RWPE2 (cell line): ENCODE results near the gene RANBP3L.
A peak's percentile ranks its signal among the peaks of the same experiment; 100 is the strongest.
"Not testable (repeated sequence)": the region's sequence is repeated elsewhere in the genome, so short reads cannot be mapped to it uniquely, and the experiment has no call there.

ENCODE experiments used
- ATAC-seq: fragments of 200-7000 bp; cut with Tn5 transposase; 3 replicates; pipeline ENCODE4 v1.9.1; 2021; ENCODE audit warnings: low read depth
- DNase-seq: peaks from one replicate; pipeline ENCODE4 v3.0.0-alpha.2; 2020; ENCODE audit warnings: low spot score
- H3K27ac ChIP-seq: fragments of 450-650 bp; 2 replicates; pipeline ENCODE4 v1.5.1; 2017; ENCODE audit warnings: mild to moderate bottlenecking; ENCODE audit not compliant: poor library complexity, severe bottlenecking
- H3K27me3 ChIP-seq: fragments of 250-450 bp; sonication (Bioruptor Pico); 2 replicates; pipeline ENCODE4 v1.5.1; 2021; ENCODE audit warnings: mild to moderate bottlenecking, moderate library complexity; ENCODE audit not compliant: insufficient read depth, poor library complexity, severe bottlenecking
- H3K36me3 ChIP-seq: fragments of 250-450 bp; sonication (Bioruptor Pico); 2 replicates; pipeline ENCODE4 v1.5.1; 2020; ENCODE audit warnings: low read depth, mild to moderate bottlenecking, moderate library complexity
- H3K4me1 ChIP-seq: fragments of 250-450 bp; sonication (Bioruptor Pico); 2 replicates; pipeline ENCODE4 v1.5.1; 2021; ENCODE audit warnings: mild to moderate bottlenecking, moderate library complexity; ENCODE audit not compliant: insufficient read depth, poor library complexity, severe bottlenecking
- H3K4me3 ChIP-seq: fragments of 250-450 bp; sonication (Bioruptor Pico); 2 replicates; pipeline ENCODE4 v1.5.1; 2021; ENCODE audit warnings: mild to moderate bottlenecking, moderate library complexity; ENCODE audit not compliant: severe bottlenecking
- H3K9me3 ChIP-seq: fragments of 250-450 bp; sonication (Bioruptor Pico); 2 replicates; pipeline ENCODE4 v1.5.1; 2021; ENCODE audit warnings: mild to moderate bottlenecking, moderate library complexity; ENCODE audit not compliant: severe bottlenecking
- TF ChIP-seq, protein P1 (sequence below): fragments of 450-650 bp; IDR thresholded peaks from one replicate; pipeline ENCODE4 v1.5.1; 2017; ENCODE audit warnings: mild to moderate bottlenecking, moderate library complexity; ENCODE audit not compliant: poor library complexity, severe bottlenecking

RANBP3L gene, protein sequence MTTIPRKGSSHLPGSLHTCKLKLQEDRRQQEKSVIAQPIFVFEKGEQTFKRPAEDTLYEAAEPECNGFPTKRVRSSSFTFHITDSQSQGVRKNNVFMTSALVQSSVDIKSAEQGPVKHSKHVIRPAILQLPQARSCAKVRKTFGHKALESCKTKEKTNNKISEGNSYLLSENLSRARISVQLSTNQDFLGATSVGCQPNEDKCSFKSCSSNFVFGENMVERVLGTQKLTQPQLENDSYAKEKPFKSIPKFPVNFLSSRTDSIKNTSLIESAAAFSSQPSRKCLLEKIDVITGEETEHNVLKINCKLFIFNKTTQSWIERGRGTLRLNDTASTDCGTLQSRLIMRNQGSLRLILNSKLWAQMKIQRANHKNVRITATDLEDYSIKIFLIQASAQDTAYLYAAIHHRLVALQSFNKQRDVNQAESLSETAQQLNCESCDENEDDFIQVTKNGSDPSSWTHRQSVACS

DNA sequence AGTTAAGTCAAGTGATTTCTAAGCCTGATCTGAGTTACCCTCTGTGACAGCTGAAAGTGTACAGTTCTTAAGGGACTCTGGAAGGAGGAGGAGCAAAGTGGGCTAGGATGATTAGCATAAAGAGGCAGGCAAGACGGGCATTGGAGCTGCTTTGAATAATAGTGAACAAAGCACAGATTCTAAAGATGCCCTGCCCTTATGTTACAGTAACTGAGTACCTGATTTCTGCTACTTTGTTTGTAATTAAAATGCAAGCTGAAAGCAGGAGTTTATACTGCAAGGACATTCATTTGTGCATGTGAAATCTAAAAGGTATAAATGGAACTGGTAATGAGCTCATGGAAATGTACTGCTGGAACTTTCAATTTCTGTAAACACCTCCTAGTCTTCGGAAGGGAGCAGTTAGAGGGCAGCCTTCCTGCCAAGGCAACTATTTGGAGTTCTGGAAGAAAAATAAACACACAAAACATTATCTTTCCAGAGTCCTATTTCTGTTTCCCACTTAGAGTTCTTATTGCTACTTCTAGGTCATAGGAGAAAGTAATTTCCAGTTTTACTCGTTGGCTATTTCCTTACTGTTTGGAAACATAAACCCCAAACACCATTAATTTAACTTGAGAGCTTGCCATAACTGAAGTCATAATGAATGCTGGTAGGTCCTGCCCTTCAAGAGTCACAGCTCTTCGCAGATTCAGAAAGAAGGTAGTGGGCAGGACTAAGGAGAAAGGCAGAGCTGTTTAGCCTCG, at the start of gene RANBP3L:
RANBP3L (minus strand) TSS at position 45 of the 746 bp plus-strand sequence. CDS start 486 bp downstream, outside the sequence.
- TF ChIP-seq, protein P1, sequence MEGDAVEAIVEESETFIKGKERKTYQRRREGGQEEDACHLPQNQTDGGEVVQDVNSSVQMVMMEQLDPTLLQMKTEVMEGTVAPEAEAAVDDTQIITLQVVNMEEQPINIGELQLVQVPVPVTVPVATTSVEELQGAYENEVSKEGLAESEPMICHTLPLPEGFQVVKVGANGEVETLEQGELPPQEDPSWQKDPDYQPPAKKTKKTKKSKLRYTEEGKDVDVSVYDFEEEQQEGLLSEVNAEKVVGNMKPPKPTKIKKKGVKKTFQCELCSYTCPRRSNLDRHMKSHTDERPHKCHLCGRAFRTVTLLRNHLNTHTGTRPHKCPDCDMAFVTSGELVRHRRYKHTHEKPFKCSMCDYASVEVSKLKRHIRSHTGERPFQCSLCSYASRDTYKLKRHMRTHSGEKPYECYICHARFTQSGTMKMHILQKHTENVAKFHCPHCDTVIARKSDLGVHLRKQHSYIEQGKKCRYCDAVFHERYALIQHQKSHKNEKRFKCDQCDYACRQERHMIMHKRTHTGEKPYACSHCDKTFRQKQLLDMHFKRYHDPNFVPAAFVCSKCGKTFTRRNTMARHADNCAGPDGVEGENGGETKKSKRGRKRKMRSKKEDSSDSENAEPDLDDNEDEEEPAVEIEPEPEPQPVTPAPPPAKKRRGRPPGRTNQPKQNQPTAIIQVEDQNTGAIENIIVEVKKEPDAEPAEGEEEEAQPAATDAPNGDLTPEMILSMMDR: no peak
- H3K36me3 ChIP-seq: no peaks in the 10 kb centered on the region
- H3K9me3 ChIP-seq: no peaks in the 10 kb centered on the region
- H3K4me3 ChIP-seq: no peak within 1 kb of the TSS
- DNase-seq (no peak), ATAC-seq (peak; percentile 61)
- H3K27me3 ChIP-seq: no peaks in the 10 kb centered on the region
- no peak within 1 kb of the TSS for H3K27ac ChIP-seq
- no peaks in the 10 kb centered on the region for H3K4me1 ChIP-seq

DNA sequence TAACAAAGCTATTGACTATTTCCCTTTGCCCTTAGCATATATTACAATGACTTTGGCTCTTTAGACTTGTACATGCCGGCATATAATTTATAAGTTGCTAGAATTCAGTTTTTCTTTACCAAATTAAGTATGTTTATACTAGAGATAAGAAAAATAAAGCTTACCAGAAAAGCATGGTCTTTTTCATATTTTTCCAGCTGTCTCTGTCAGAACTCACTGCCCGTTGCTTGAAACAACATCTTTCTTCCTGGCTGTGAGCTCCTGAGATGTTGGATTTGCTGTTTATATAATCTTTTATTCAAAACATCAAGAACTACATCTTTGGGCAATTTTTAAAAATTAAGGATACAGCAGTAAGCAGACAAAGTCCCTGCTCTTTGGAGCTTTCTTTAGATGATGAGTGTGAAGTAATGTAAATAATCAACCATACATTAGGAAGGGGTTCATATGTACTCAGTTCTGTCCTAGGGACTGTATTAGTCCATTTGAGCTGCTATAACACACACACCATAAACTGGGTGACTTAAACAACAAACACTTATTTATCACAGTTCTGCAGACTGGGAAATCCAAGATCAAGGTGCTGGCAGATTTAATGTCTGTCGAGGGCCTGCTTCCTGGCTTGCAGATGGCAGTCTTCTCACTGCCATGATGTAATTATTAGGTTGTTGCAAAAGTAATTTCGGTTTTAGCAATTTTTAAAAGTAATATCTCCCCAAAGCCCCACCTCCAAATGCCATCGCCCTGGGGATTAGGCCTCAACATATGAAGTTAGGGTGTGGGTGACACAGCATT, 45.4 kb upstream of the RANBP3L start:
- Histone ChIP-seq H3K36me3 (no peaks in the 10 kb centered on the region), H3K4me1 (no peaks in the 10 kb centered on the region), H3K27me3 (peaks cover 7% of the 10 kb centered on the region), H3K4me3 (no peak overlapping the region), H3K9me3 (no peaks in the 10 kb centered on the region), H3K27ac (no peak overlapping the region)
- TF ChIP-seq, protein P1: no peak
- ATAC-seq (no peak), DNase-seq (no peak)

DNA sequence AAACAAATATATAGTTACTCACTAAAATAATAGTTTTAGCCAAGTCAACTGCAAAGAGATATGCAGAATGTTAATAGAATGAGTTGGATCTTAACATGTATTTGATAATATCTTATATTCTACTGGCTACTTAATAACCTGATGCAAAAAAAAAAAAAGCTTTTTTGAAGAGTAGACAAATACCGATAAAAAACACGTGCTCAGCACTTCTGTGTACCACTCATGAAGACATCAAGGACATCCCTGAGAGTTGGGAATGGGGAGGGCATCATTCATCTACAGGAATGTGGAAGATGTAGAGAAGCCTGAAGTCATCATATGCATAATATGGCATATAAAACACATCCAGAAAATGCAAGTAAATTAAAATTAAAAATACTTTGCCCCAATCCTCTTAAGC, 43.2 kb upstream of the RANBP3L start:
- Histone ChIP-seq H3K36me3 (no peaks in the 10 kb centered on the region), H3K27me3 (peaks cover 8% of the 10 kb centered on the region), H3K9me3 (no peaks in the 10 kb centered on the region), H3K27ac (no peak overlapping the region), H3K4me1 (no peaks in the 10 kb centered on the region), H3K4me3 (no peak overlapping the region)
- TF ChIP-seq, protein P1: no peak
- DNase-seq (no peak), ATAC-seq (no peak)

DNA sequence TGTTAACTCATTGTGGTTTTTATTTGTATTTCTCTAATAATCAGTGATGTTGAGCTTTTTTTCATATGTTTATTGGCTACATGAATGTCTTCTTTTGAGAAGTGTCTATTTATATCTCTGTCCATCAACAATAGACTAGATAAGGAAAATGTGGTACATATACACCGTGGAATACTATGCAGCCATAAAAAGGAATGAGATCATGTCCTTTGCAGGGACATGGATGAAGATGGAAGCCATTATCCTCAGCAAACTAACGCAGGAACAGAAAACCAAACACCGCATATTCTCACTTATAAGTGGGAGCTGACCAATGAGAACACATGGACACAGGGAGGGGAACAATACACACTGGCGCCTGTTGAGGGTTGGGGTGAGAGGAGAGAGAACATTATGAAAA, 40.0 kb upstream of the RANBP3L start:
- H3K4me3 ChIP-seq, H3K4me1 ChIP-seq, DNase-seq, ATAC-seq, H3K9me3 ChIP-seq, H3K27ac ChIP-seq, H3K36me3 ChIP-seq: not testable (repeated sequence)
- peaks cover 12% of the 10 kb centered on the region for H3K27me3 ChIP-seq

DNA sequence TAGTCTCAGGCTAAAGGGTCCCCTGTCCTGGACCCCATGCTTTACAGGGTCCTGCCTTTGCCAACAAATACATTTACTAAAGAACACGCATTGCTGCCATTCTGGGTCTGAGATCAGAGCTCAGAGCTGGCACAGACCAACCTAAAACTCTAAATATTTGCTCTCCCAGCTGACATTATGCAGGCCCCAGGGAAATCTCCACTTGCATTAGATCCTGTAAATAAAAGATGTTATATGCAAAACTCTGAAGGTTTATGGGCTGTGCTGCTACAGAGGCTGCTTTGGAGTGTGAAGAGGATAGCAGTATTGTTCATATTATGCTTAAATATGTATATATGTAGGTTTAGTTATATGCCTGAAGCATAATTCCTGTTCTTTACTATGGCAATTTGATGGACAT, 35.9 kb upstream of the RANBP3L start:
- Histone ChIP-seq H3K4me3 (no peak overlapping the region), H3K27me3 (peaks cover 16% of the 10 kb centered on the region), H3K4me1 (no peaks in the 10 kb centered on the region), H3K27ac (no peak overlapping the region), H3K36me3 (no peaks in the 10 kb centered on the region), H3K9me3 (no peaks in the 10 kb centered on the region)
- DNase-seq (no peak), ATAC-seq (no peak)
- TF ChIP-seq, protein P1: no peak
